ENCODE measurements around the gene PRRG4.
"Not testable (repeated sequence)": the region's sequence is repeated elsewhere in the genome, so short reads cannot be mapped to it uniquely, and the experiment has no call there.

Gene PRRG4

GRCh38 chr11:32888384-32888710 lies 58.6 kb downstream of the PRRG4 start:
- H3K4me3 ChIP-seq (ENCODE audit: low read length); H3K4me1 ChIP-seq (ENCODE audit: control insufficient read depth, insufficient read depth, low read length); H3K27me3 ChIP-seq (ENCODE audit: control insufficient read depth, insufficient read depth, low read length); H3K36me3 ChIP-seq (ENCODE audit: control insufficient read depth, insufficient read depth, low read length); H3K9me3 ChIP-seq (ENCODE audit: control insufficient read depth, low read length); H3K9ac ChIP-seq (ENCODE audit: low read length): not testable (repeated sequence)

- H3K9me3 ChIP-seq (ENCODE audit: control insufficient read depth, low read length) = no peaks in the 10 kb centered on the region
- H3K4me1 ChIP-seq (ENCODE audit: control insufficient read depth, insufficient read depth, low read length) = peaks cover 9% of the 10 kb centered on the region
- no peaks in the 10 kb centered on the region for H3K36me3 ChIP-seq (ENCODE audit: control insufficient read depth, insufficient read depth, low read length)
- no peak overlapping the region for H3K9ac ChIP-seq (ENCODE audit: low read length)
- H3K4me3 ChIP-seq (ENCODE audit: low read length) = no peak overlapping the region
- H3K27me3 ChIP-seq (ENCODE audit: control insufficient read depth, insufficient read depth, low read length) = no peaks in the 10 kb centered on the region
These were observed 59.1 kb downstream of the PRRG4 start for GRCh38 chr11:32888805-32889204.

GRCh38 chr11:32890843-32891656 lies 61.3 kb downstream of the PRRG4 start:
- no peaks in the 10 kb centered on the region for H3K9me3 ChIP-seq (ENCODE audit: control insufficient read depth, low read length)
- H3K9ac ChIP-seq (ENCODE audit: low read length) = no peak overlapping the region
- H3K4me1 ChIP-seq (ENCODE audit: control insufficient read depth, insufficient read depth, low read length) = peaks cover 9% of the 10 kb centered on the region
- no peak overlapping the region for H3K4me3 ChIP-seq (ENCODE audit: low read length)
- no peaks in the 10 kb centered on the region for H3K27me3 ChIP-seq (ENCODE audit: control insufficient read depth, insufficient read depth, low read length)
- peaks cover 3% of the 10 kb centered on the region for H3K36me3 ChIP-seq (ENCODE audit: control insufficient read depth, insufficient read depth, low read length)

- Histone ChIP-seq H3K9me3 (ENCODE audit: control insufficient read depth, low read length) (no peaks in the 10 kb centered on the region), H3K4me3 (ENCODE audit: low read length) (peak overlapping the region; percentile 48), H3K36me3 (ENCODE audit: control insufficient read depth, insufficient read depth, low read length) (peaks cover 3% of the 10 kb centered on the region), H3K4me1 (ENCODE audit: control insufficient read depth, insufficient read depth, low read length) (peaks cover 9% of the 10 kb centered on the region), H3K27me3 (ENCODE audit: control insufficient read depth, insufficient read depth, low read length) (no peaks in the 10 kb centered on the region), H3K9ac (ENCODE audit: low read length) (peak overlapping the region; percentile 89)
These were observed 62.1 kb downstream of the PRRG4 start for GRCh38 chr11:32891657-32892354.

GRCh38 chr11:32892355-32893092 lies 62.8 kb downstream of the PRRG4 start, which contains the start of gene QSER1:
Gene QSER1 (plus strand): TSS chr11:32892811. CDS start chr11:32893126, 315 bp downstream.
- Histone ChIP-seq H3K4me1 (ENCODE audit: control insufficient read depth, insufficient read depth, low read length) (peaks cover 9% of the 10 kb centered on the region), H3K36me3 (ENCODE audit: control insufficient read depth, insufficient read depth, low read length) (peaks cover 3% of the 10 kb centered on the region), H3K9ac (ENCODE audit: low read length) (peak within 1 kb of the TSS; percentile 94), H3K4me3 (ENCODE audit: low read length) (peak within 1 kb of the TSS; percentile 63), H3K9me3 (ENCODE audit: control insufficient read depth, low read length) (no peaks in the 10 kb centered on the region), H3K27me3 (ENCODE audit: control insufficient read depth, insufficient read depth, low read length) (no peaks in the 10 kb centered on the region)

GRCh38 chr11:32893093-32893342 lies 63.3 kb downstream of the PRRG4 start:
- Histone ChIP-seq H3K4me3 (ENCODE audit: low read length) (no peak overlapping the region), H3K4me1 (ENCODE audit: control insufficient read depth, insufficient read depth, low read length) (peaks cover 9% of the 10 kb centered on the region), H3K9me3 (ENCODE audit: control insufficient read depth, low read length) (no peaks in the 10 kb centered on the region), H3K9ac (ENCODE audit: low read length) (peak overlapping the region; percentile 94), H3K36me3 (ENCODE audit: control insufficient read depth, insufficient read depth, low read length) (peaks cover 3% of the 10 kb centered on the region), H3K27me3 (ENCODE audit: control insufficient read depth, insufficient read depth, low read length) (no peaks in the 10 kb centered on the region)

GRCh38 chr11:32893343-32894148 lies 63.8 kb downstream of the PRRG4 start:
- H3K36me3 ChIP-seq (ENCODE audit: control insufficient read depth, insufficient read depth, low read length) = peaks cover 3% of the 10 kb centered on the region
- no peaks in the 10 kb centered on the region for H3K9me3 ChIP-seq (ENCODE audit: control insufficient read depth, low read length)
- H3K9ac ChIP-seq (ENCODE audit: low read length) = peak overlapping the region; percentile 94
- peak overlapping the region; percentile 63 for H3K4me3 ChIP-seq (ENCODE audit: low read length)
- H3K27me3 ChIP-seq (ENCODE audit: control insufficient read depth, insufficient read depth, low read length) = no peaks in the 10 kb centered on the region
- H3K4me1 ChIP-seq (ENCODE audit: control insufficient read depth, insufficient read depth, low read length) = peaks cover 9% of the 10 kb centered on the region

- H3K4me3 ChIP-seq (ENCODE audit: low read length) = peak overlapping the region; percentile 63
- H3K27me3 ChIP-seq (ENCODE audit: control insufficient read depth, insufficient read depth, low read length) = no peaks in the 10 kb centered on the region
- H3K9ac ChIP-seq (ENCODE audit: low read length) = peak overlapping the region; percentile 94
- peaks cover 3% of the 10 kb centered on the region for H3K36me3 ChIP-seq (ENCODE audit: control insufficient read depth, insufficient read depth, low read length)
- H3K9me3 ChIP-seq (ENCODE audit: control insufficient read depth, low read length) = no peaks in the 10 kb centered on the region
- peaks cover 9% of the 10 kb centered on the region for H3K4me1 ChIP-seq (ENCODE audit: control insufficient read depth, insufficient read depth, low read length)
These were observed 64.6 kb downstream of the PRRG4 start for GRCh38 chr11:32894149-32894827.

- H3K36me3 ChIP-seq (ENCODE audit: control insufficient read depth, insufficient read depth, low read length) = peaks cover 3% of the 10 kb centered on the region
- peaks cover 9% of the 10 kb centered on the region for H3K4me1 ChIP-seq (ENCODE audit: control insufficient read depth, insufficient read depth, low read length)
- no peak overlapping the region for H3K4me3 ChIP-seq (ENCODE audit: low read length)
- H3K27me3 ChIP-seq (ENCODE audit: control insufficient read depth, insufficient read depth, low read length) = no peaks in the 10 kb centered on the region
- H3K9ac ChIP-seq (ENCODE audit: low read length) = no peak overlapping the region
- no peaks in the 10 kb centered on the region for H3K9me3 ChIP-seq (ENCODE audit: control insufficient read depth, low read length)
These were observed 65.2 kb downstream of the PRRG4 start for GRCh38 chr11:32894921-32895320.

GRCh38 chr11:32895471-32895870 lies 65.7 kb downstream of the PRRG4 start:
- H3K9ac ChIP-seq (ENCODE audit: low read length) = no peak overlapping the region
- H3K4me3 ChIP-seq (ENCODE audit: low read length) = no peak overlapping the region
- no peaks in the 10 kb centered on the region for H3K9me3 ChIP-seq (ENCODE audit: control insufficient read depth, low read length)
- H3K36me3 ChIP-seq (ENCODE audit: control insufficient read depth, insufficient read depth, low read length) = peaks cover 3% of the 10 kb centered on the region
- no peaks in the 10 kb centered on the region for H3K27me3 ChIP-seq (ENCODE audit: control insufficient read depth, insufficient read depth, low read length)
- H3K4me1 ChIP-seq (ENCODE audit: control insufficient read depth, insufficient read depth, low read length) = peaks cover 9% of the 10 kb centered on the region

- H3K9ac ChIP-seq (ENCODE audit: low read length) = no peak overlapping the region
- no peaks in the 10 kb centered on the region for H3K9me3 ChIP-seq (ENCODE audit: control insufficient read depth, low read length)
- peaks cover 3% of the 10 kb centered on the region for H3K36me3 ChIP-seq (ENCODE audit: control insufficient read depth, insufficient read depth, low read length)
- H3K27me3 ChIP-seq (ENCODE audit: control insufficient read depth, insufficient read depth, low read length) = no peaks in the 10 kb centered on the region
- H3K4me1 ChIP-seq (ENCODE audit: control insufficient read depth, insufficient read depth, low read length) = no peaks in the 10 kb centered on the region
- H3K4me3 ChIP-seq (ENCODE audit: low read length) = no peak overlapping the region
These were observed 67.4 kb downstream of the PRRG4 start for GRCh38 chr11:32897103-32897502.
